Activated CD4-positive, alpha-beta T cell treated with anti-CD3 and anti-CD28 coated beads for 4 hours (primary cell): ENCODE measurements around the gene TAPT1.
"Not testable (repeated sequence)": the region's sequence is repeated elsewhere in the genome, so short reads cannot be mapped to it uniquely, and the experiment has no call there.

Source experiments
- DNase-seq, 2 donors: peaks; one replicate each; pipeline ENCODE4 v3.0.0-alpha.2; 2020

The TAPT1 gene

GRCh38 chr4:16206848-16207247 lies 19.4 kb downstream of the TAPT1 start:
- no peak for DNase-seq

- no peak for DNase-seq
Observed at GRCh38 chr4:16206301-16206700, 20.0 kb downstream of the TAPT1 start.

- no peak for DNase-seq
Observed at GRCh38 chr4:16205298-16206164, 20.7 kb downstream of the TAPT1 start.

- DNase-seq: no peak
Observed at GRCh38 chr4:16204505-16204904, 21.8 kb downstream of the TAPT1 start.

GRCh38 chr4:16203083-16203482 lies 23.2 kb downstream of the TAPT1 start:
- DNase-seq: no peak

GRCh38 chr4:16202598-16202997 lies 23.7 kb downstream of the TAPT1 start:
- DNase-seq: no peak

DNA sequence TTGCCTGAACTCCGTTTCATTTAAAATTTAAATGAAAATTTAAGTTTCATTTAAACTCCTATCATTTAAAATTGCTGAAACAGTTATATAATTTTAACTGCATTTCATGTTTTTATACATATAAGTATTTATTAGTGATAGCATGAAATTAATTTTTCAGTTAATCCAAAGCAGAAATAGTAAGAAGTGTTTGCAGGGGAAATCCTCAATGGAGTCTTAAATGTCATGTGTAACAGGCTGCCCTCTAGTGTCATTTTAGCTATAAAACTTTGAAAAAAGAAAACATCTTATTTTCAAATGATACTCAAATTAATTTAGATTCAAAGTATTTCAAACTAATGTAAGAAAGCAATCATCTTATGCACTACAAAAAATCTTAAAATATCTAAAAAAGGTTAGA lies 27.2 kb downstream of the TAPT1 start:
- no peak for DNase-seq

GRCh38 chr4:16197876-16198665 lies 28.2 kb downstream of the TAPT1 start:
- DNase-seq: no peak

- no peak for DNase-seq
Observed at GRCh38 chr4:16196482-16197393, 29.5 kb downstream of the TAPT1 start.

DNA sequence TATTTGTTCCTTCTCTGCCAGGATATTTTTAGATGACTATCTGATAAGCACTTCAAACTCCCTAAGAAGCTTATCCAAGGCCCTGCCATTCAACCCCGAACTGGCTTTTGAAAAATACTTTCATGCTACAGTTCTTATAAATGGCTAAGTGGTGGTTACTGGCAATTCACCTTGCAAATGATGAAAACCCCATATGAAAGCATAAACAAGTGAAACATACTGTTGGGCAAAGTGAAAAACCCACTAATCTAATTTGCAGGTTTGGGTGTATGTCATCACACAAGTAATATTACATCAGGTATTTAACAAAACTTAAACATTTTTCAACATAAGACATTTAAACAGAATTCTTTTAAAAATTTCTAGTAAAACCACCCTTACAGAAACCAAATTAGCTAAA lies 31.1 kb downstream of the TAPT1 start:
- no peak for DNase-seq

DNA sequence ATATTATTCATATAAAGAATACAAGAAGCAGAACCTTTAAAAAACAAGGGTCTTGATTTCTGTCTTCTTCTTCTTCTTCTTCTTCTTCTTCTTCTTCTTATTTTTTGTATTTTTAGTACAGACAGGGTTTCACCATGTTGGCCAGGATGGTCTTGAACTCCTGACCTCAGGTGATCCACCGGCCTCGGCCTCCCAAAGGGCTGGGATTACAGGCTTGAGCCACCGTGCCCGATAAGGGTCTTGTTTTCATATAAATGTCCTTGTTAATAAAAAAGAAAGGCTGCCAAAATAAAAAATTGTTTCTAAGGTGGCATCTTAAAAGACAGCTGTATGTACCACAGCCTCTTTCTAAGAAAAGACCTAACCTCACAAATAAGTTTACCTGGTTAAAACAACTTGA lies 31.5 kb downstream of the TAPT1 start:
- DNase-seq: not testable (repeated sequence)

DNA sequence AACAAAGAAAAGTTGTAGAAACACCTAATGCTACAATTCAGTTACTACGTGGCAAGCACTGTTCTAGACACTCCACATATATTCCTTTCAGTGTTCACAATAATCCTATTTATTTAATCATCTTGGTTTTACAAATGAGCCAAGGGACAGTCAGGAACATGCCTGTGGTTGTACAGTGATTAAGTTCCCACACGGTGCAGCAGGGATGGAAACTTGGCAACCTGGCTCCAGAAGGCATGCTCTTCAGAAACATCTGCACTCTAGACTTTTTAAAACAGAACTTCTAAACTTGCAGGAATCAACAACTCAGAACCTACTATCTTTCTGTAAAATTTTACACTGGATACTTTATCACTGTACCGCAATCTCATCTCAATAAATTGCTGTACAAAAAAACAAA lies 32.1 kb downstream of the TAPT1 start:
- DNase-seq: no peak

GRCh38 chr4:16192631-16193518 lies 33.4 kb downstream of the TAPT1 start:
- DNase-seq: no peak

GRCh38 chr4:16192057-16192456 lies 34.2 kb downstream of the TAPT1 start:
- DNase-seq: no peak

- no peak for DNase-seq
Observed at GRCh38 chr4:16187455-16187854, 38.8 kb downstream of the TAPT1 start.

GRCh38 chr4:16186986-16187385 lies 39.3 kb downstream of the TAPT1 start:
- no peak for DNase-seq

- no peak for DNase-seq
Observed at GRCh38 chr4:16183604-16184003, 42.7 kb downstream of the TAPT1 start.

DNA sequence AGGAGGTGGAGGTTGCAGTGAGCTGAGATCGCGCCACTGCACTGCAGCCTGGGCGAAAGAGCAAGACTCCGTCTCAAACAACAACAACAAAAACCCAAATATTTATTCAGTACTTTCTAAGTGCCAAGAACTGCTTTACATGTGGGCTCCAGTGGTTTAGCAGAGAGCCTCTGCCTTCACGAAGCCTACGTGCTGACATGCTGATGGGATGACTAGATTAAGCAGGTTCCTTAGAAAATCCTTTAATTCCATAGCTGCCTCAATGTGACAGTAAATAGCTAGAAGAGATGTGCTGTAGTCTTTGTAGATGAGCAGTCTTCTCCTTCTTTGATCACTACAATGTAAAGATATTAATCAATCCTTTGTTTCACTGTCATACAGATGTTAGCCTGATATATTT lies 49.6 kb downstream of the TAPT1 start:
- DNase-seq: no peak

DNA sequence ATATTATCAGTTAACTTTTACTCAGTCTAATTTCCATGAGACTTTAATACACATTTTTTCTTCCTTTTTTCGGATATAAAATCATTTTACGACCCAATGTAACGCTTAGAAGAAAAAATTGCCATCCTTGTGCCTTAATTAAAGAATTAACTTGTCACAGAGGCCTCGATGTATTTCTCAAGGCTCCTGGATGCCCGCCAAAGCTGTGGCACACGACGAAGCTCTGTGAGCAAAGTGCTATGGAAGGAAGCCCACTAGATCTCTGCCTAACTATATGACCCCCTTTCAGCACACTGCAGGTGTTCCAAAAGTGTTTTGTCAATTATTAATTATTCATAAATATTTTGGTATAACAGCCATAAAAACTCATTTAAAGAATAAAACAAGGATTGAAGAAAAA lies 54.4 kb downstream of the TAPT1 start:
- no peak for DNase-seq

DNA sequence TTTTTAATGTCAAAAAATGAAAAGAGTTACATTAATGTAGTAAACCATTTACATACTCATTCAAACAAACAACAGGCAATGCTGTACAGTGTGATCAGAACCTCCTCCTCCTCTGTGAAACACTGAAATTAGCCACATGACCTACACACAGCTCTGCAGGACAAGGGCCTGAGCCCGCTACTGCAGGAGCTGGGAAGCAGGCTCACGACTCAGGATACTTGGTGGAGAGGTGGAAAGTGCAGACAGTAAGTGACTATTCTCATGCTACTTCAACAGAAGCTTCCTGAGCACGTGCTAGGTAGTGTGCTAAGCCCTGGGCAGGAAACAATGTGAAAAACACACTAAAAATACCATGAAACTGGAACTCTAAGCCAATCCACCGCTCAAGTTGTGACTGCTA lies 56.8 kb downstream of the TAPT1 start:
- no peak for DNase-seq

DNA sequence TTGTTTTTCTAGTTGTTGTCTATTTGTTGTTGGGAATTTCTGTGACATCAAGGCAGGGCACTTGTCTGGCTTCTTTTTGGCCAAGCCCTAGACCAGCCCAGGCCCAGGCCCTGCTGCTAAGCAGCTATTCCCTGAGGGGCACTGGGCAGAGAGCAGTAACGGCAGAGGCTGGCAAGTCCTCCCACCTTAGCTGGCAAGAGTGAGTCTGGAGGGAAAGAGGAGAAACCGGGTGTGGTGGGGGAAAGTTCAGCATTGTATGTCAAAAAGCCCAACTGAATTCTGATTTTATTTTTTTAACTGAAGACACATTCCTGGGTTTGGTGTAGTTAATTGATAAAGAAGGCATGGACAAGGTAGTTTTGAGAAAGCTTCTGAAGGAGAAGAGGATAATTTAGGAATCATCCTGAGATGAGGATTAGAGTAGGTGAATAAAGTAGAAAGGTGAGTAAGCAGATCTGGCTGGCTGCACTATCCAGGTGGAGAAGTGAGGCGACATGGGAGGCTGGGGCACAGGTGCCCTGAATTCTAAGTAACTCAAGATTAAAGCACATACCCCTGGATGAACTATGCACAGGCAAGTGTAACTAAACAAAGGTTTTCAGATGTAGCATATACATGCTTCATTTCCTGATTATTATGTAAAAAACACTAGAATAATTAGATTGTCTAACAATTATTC lies 57.4 kb downstream of the TAPT1 start:
- no peak for DNase-seq
